Epithelial cell of esophagus (primary cell): ENCODE measurements around the gene RHOD.

Source experiments
- DNase-seq: peaks from one replicate; pipeline ENCODE4 v3.0.0; 2010; ENCODE audit warnings: low read depth
- H3K4me3 ChIP-seq: 2 replicates; pipeline ENCODE4 v1.5.1; 2011; ENCODE audit warnings: mild to moderate bottlenecking, low read length, control low read depth
- CTCF ChIP-seq: IDR thresholded peaks from 2 replicates; pipeline ENCODE4 v1.5.1; 2011; ENCODE audit warnings: low read depth, mild to moderate bottlenecking, low read length, control low read depth, inconsistent platforms; ENCODE audit not compliant: insufficient read depth; ENCODE audit errors: missing control alignments

The RHOD gene

DNA sequence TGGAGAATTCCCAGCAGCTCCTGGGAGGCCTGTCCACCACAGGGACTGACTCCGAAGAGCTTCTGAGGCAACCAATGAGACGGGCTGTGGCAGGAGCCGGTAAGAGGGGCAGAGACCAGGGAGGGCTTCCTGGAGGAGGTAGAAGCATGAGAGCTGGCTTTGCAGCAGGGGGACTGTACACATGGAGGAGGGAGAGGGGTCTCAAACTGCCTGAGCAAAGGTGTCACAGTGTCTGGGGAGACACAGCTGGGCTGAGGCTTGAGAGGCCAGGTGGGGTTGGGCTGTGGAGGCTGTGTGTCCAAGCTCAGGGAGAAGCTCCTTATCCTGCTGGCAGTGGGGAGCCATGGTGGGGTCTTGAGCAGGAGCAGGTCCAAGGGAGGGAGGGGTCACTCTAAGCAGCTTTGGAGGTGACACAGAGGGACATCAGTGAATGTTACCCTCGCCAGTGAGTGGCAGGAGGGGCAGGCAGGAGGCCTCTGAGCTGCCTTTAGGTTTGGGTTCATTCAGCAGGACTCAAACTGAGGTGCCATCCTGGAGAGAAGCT lies 4.6 kb upstream of the RHOD start:
- no peak for TF ChIP-seq CTCF
- no peak for DNase-seq
- H3K4me3 ChIP-seq: no peak overlapping the region

GRCh38 chr11:67052891-67053290 lies 3.8 kb upstream of the RHOD start:
- H3K4me3 ChIP-seq: no peak overlapping the region
- no peak for DNase-seq
- no peak for TF ChIP-seq CTCF

DNA sequence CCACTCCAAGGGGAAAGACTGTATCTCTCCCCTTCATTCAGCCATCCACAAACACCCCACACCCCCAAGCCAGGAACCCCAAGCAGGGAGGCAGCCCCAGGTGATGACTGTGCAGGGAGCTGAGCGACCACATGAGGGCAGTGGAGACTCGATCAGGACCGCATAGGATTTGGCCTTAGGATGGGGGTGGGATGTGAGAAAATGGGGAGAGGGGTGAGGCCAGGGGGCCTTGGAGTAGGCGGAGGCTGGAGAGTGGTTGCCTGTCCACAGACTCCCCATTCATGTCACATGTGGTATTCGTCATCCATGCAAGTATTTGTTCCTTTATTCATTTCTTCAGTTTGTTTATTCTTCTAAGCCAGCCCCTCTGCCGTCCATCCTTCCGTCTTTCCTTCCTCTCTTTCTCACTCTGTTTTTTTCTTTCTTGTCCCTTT lies 2.7 kb upstream of the RHOD start:
- TF ChIP-seq CTCF: peak; percentile 95
- no peak overlapping the region for H3K4me3 ChIP-seq
- peak; percentile 75 for DNase-seq

- peak; percentile 77 for DNase-seq
- no peak overlapping the region for H3K4me3 ChIP-seq
- TF ChIP-seq CTCF: no peak
Observed at GRCh38 chr11:67054346-67054835, 2.3 kb upstream of the RHOD start.

DNA sequence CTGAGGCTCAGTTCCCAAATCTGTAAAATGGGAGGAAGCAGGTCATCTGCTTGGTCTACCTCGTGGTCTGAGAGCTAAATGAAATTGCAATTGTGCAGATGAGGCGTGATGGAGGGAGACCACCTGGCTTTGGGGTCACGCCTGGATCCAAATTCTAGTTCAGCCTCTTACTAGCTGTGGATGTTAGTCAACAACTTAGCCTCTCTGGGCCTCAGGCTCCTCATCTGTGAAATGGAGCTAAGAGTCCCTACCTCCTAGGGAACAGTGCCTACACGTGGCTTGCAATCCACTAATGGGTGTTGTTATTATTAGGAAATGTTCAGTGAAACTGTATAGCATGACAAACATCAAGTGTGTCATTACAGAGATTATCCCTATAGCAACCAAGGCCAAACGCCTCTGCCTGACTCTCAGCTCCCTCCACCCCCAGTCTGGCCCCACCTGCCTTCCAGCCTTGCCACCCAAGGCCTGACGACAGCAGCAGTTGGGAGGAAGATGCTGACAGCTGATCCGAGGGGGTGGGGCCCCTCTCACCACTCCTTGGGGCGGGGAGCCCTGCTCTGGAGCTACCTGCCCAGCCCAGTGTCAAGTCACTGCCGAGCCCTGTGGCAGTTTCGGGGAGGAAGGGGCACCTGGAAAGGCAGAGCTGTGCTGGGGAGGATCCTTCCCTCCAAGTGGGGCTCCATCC lies 1.7 kb upstream of the RHOD start:
- peak; percentile 100 for DNase-seq
- no peak for TF ChIP-seq CTCF
- H3K4me3 ChIP-seq: peak overlapping the region; percentile 85

GRCh38 chr11:67055812-67056211 lies 835 bp upstream of the RHOD start:
- no peak for TF ChIP-seq CTCF
- DNase-seq: peak; percentile 94
- peak overlapping the region; percentile 85 for H3K4me3 ChIP-seq
